Smooth muscle cell of the brain vasculature (primary cell): ENCODE results near the gene DAZAP1.
A peak's percentile ranks its signal among the peaks of the same experiment; 100 is the strongest.

Source experiments
- DNase-seq: peaks from one replicate; pipeline ENCODE4 v3.0.0-alpha.2; 2012; ENCODE audit warnings: low read depth, low spot score

DAZAP1 gene

DNA sequence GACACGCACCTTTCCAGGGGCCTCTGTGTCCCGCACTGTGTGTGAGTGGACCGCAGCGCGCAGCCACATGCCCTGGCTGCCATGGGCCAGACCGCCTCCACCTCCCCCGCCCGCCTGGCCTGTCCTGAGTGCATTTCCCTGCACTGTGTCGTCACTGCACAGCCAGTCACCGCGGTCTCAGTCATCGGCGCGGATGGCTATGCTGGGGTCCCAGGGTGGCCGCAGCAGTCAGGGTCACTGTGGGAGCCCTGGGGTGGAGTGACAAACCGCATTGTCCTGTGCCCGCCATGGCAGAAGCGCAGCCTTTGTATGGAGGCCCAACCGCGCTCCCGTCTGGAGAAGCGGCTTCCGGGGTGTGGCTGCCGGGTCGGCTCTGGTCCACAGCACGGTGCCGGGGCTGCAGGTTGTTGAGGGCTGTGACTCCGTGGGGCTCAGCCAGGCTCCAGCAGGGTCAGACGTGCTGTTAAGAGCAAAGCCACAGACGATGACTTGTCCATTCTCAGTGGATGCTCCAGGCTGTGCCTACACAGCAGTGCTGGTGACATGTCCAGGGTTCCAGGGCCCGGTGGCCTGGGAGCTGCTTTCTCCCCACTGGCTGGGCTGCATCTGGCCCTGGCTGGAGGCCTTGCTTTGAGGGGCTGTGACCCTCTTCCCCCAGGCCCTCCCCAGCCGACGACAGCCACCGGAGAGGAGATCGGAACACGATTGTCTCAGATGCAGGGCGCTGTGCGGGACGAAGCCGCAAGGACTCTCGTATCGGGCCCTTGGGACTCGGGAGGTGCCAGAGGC lies 30.0 kb upstream of the DAZAP1 start:
- DNase-seq: no peak

DNA sequence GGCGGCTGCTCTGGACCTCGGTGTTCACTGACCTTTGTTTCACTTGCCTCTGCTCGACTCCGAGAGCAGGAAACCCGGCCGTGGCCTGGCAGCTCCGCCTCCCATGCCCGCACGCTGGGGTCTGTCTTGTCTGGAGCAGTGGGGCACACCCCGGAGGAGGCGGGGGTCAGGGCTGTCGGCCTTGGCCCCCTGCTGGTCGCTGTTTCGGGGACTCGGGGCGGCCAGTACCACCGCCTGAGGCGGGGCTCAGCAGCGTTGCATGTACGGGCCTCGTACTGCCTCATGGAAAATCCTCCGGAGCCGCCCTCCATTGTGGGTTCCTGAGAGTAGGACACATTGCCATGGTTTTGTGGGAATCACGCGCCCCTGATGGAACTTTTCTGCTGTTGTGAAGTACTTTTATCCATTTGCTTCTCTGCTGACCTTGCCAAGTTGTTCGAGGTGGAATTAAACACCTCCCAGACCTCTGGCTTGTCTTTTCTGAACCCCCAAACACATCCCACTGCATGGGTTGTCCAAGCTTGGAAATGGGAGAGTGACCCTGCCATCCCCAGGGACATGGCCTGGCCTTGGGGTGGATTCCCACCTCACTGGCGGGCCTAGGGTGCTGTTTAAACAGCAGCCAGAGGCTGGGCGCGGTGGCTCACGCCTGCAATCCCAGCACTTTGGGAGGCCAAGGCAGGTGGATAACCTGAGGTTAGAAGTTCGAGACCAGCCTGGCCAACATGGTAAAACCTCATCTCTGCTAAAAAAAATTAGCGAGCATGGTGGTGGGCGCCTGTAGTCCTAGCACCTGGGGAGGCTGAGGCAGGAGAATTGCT lies 29.2 kb upstream of the DAZAP1 start:
- DNase-seq: no peak

- DNase-seq: no peak
Observed at GRCh38 chr19:1379126-1379905, 28.1 kb upstream of the DAZAP1 start.

GRCh38 chr19:1379961-1380489 lies 27.4 kb upstream of the DAZAP1 start:
- DNase-seq: no peak

DNA sequence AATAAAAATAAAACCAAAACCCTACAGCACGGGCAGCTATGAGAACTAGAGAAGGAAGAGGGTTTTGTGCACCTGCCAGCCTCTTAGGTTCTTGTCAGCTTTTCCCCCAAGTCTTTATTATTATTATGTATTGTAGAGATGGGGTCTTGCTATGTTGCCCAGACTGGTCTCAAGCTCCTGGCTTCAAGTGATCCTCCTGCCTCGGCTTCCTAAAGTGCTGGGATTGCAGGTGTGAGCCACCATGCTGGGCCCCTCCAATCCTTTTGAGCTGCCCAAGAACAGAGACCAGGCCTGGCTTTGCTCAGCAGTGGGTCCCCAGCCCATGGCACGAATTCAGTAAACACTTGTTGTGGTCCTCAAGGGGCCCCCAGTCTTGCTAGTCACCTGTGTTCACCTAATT lies 25.1 kb upstream of the DAZAP1 start:
- no peak for DNase-seq

GRCh38 chr19:1383017-1383311 lies 24.4 kb upstream of the DAZAP1 start:
- DNase-seq: no peak

DNA sequence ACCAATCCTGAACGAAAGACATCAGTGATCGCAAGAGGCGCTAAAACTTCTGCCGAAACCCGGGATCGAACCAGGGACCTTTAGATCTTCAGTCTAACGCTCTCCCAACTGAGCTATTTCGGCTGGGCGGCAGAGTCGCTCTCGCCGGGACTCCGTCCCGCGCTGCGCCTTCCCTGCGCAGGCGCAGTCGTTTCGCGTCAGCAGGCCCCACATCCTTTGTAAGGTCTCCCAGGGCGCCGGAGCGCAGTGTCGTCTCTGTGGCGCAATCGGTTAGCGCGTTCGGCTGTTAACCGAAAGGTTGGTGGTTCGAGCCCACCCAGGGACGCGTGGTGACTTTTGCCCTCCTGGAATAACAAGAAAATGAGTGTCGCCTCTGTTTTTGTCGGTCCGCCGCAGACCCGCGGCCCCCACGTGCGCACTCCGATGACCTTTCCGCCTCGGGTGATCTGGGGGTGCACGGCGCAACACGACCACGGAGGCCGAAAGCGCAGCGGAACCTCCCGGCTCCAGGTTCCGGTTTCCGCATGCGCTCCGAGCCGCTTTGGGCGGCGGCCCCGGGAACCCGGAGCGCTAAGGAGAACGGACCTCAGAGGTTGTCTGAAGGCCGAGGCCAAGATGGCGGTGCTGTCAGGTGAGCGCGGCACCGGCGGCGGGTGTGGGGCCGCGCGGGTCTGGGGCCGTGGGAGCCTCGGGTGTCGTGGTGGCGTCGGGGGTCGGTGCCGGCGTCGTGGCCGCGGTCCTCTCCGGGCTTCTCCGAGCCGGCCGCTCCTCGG lies 23.9 kb upstream of the DAZAP1 start, which contains the start of gene NDUFS7:
NDUFS7 (plus strand) TSS at position 596 of the 773 bp plus-strand sequence; CDS start at position 616, 20 bp downstream.
- DNase-seq: peak; percentile 57

GRCh38 chr19:1384085-1384462 lies 23.3 kb upstream of the DAZAP1 start:
- DNase-seq: no peak

- no peak for DNase-seq
Observed at GRCh38 chr19:1384478-1385110, 22.8 kb upstream of the DAZAP1 start.

- DNase-seq: no peak
Observed at GRCh38 chr19:1385816-1386215, 21.6 kb upstream of the DAZAP1 start.

DNA sequence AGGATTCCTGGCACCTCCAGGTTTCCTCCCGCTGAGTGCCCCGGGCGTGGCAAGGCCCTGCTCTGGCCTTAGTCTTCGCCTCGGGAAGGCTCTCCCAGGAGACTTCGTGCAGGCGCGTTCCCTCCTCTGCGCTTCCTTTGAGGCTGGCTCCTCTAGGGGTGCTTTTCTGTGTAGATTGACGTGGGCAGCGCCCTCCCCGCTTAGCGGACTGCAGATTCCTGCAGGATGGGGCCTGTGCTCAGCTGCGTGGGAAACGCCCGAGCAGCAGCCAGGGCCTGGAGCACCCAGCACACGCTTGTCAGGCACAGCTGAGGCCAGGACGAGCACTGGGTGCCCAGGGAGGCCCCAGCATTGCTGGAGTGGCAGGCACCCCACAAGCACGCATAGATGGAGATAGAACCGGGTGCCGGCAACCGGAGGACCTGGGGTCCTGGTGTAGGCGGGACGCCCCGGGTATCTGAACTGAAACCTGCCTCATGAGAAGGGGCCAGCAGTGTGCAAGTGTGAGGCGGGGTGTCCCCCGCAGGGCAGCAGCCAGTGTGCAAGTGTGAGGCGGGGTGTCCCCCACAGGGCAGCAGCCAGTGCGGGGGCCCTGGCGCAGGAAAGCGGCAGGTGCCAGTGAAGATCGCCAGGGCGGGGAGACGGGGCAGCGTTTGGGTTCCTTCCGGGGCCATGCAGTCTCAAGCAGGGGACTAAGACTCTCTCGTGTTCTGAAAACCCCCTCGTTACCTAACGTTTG lies 20.3 kb upstream of the DAZAP1 start:
- DNase-seq: no peak

DNA sequence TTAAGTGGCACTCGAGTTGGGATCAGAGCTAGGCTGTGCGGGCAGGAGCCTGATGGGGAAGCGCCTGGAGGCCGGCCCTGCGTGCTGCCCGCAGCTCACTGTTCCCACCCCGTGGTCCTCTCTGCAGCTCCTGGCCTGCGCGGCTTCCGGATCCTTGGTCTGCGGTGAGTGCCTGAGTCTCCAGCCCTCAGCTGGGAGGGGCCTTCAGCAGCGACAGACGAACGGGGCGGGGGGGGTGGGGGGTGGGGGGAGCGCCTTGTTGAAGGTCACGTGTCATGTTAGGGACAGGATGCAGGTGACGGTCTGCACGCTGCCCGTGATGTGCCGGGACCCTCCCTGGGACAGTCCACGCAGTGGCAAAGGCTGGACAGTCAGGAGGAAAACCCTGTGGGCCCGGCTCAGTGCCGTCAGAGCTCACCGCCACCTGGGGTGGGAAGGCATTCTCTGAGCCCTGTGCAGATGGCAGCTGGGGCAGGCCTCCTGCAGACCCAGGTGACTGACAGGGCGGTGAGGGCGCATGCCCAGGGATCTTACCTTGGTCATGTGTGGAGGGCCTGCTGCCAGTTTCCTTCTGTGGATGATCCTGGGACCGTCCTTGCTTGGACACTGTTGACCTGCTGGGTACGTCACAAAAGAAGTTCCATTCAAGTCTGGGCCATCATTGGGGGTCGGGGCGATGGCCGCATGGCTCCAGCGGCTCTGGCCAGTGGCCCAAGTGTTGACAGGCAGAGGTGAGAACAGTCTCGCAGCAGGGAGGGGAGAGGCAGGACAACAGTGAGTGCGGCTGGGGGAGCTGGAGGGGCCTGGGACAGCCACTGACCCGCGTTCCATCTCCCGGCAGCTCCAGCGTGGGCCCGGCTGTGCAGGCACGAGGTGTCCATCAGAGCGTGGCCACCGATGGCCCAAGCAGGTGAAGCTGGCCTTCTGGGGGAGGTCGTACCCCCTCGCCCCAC lies 19.4 kb upstream of the DAZAP1 start:
- DNase-seq: no peak

- DNase-seq: no peak
Observed at GRCh38 chr19:1388637-1389026, 18.8 kb upstream of the DAZAP1 start.

DNA sequence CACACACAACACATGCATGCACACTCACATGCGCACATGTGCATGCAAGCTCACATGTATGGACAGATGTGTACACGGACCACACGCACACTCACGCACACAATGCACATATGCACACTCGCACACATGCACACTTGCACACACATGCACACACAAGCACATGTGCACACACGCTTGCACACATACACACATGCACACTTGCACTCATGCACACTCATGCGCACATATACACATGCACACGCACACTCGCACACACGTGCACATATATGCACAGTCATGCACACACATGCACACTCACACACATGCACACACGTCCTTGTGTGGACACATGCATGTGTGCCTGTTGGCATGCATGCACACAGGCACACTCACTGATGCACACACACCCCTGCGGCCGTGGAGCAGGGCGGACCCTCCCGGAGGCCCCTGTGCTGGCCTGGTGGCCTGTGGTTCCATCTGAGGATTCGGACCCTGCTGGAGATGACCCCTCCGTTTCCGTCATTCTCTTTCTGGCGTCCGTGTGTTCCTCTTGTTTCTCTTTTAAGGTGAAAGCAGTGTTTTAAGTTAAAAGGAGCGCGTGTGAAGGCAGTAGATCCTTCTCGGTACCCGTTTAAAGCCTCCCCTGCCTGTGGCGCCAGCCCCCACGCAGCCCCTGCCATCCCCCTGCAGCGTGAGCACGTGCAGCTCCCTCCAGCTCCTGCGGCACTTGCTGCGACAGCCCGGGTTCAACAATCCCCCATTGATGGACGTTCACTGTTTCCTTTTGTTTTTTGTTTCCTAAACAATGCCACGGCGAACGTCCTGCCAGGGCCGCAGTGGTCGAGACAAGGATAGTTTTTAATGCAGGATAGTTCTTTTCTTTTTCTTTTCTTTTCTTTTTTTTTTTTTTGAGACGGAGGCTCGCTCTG lies 18.1 kb upstream of the DAZAP1 start:
- no peak for DNase-seq

DNA sequence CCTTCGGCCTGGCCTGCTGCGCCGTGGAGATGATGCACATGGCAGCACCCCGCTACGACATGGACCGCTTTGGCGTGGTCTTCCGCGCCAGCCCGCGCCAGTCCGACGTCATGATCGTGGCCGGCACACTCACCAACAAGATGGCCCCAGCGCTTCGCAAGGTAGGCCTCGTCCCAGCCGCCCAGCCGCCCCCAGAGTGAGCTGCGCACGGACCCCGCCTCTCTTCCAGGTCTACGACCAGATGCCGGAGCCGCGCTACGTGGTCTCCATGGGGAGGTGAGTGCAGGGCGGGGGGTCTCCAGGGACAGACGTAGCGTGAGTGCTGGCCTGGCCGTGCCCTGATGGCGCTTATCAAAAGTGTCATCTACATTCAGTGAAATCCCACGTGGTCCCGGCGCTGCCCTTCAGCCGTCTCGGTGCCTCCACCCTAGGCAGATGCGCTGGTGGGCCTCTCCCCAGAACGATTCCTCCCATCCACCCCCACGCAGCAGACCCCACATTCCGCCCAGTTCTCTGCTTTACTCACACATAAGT lies 16.4 kb upstream of the DAZAP1 start:
- no peak for DNase-seq

DNA sequence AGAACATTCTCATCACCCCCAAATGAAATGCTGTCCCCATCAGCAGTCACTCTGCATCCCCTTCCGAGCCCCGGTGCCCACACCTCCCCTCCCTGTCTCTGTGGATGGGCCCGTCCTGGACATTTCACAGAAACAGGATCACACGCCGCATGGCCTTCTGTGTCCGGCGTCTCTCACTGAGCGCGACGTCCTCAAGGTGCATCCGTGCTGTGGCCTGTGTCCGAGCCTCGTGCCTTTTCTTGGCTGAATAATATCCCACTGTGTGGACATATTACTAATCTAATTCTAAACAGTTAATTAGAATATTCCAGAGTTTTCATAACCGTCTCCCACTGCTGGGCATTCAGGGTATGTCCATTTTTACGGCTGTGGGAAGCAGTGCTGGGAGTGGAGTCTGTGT lies 15.0 kb upstream of the DAZAP1 start:
- DNase-seq: no peak

GRCh38 chr19:1392939-1393530 lies 14.4 kb upstream of the DAZAP1 start:
- no peak for DNase-seq
